ENCODE measurements around the gene LRMDA. TPM values are rescaled to one million over a fixed set of nuclear protein-coding genes. Genes with fewer than 3 reads are reported as not detected.

LRMDA gene
- total RNA-seq, 4 donors from 2014 or later, result 2.2 to 7.8 (median 4.5) TPM

- no peak for DNase-seq
- Histone ChIP-seq H3K27me3 (no peaks in the 10 kb centered on the region), H3K27ac (no peak overlapping the region), H3K36me3 (no peaks in the 10 kb centered on the region), H3K4me1 (no peaks in the 10 kb centered on the region), H3K4me3 (no peak overlapping the region), H3K9me3 (no peaks in the 10 kb centered on the region)
- in situ Hi-C loops (cut with MboI; ENCODE audit: low pct_ligation_motif_present in 1 of 4, low pct_unique_long_range_greater_than_20kb in 1 of 4, low sequenced_read_pairs in 3 of 4), result no loop called here
- WGBS, 2 donors (ENCODE audit: low coverage in 1 of 2), result 67% methylated on average over 1 of the region's 1 CpG; no CpG with 5 or more reads in 1 of the 2 donors
- intact Hi-C loops (cut with DNase I; ENCODE audit: low total_unique reads), result no loop called here
- TF ChIP-seq EP300 (IDR thresholded peaks at IDR 0.05; ENCODE audit: low read depth) (no peak), CTCF (IDR thresholded peaks at IDR 0.05) (no peak), POLR2A (IDR thresholded peaks at IDR 0.05) (no peak), POLR2AphosphoS5 (IDR thresholded peaks at IDR 0.05) (no peak)
Observed at GRCh38 chr10:75959912-75960311, 528.5 kb downstream of the LRMDA start.

GRCh38 chr10:75962395-75963061 lies 531.1 kb downstream of the LRMDA start:
- 90% methylated on average over 3 to 5 of the region's 5 CpGs for WGBS, 2 donors (ENCODE audit: low coverage in 1 of 2)
- H3K36me3 ChIP-seq, result no peaks in the 10 kb centered on the region
- in situ Hi-C loops (cut with MboI; ENCODE audit: low pct_ligation_motif_present in 1 of 4, low pct_unique_long_range_greater_than_20kb in 1 of 4, low sequenced_read_pairs in 3 of 4) (no loop called here), intact Hi-C loops (cut with DNase I; ENCODE audit: low total_unique reads) (no loop called here)
- no peaks in the 10 kb centered on the region for H3K4me1 ChIP-seq
- H3K4me3 ChIP-seq, result no peak overlapping the region
- no peak overlapping the region for H3K27ac ChIP-seq
- H3K27me3 ChIP-seq, result no peaks in the 10 kb centered on the region
- H3K9me3 ChIP-seq, result no peaks in the 10 kb centered on the region
- DNase-seq, result no peak
- TF ChIP-seq POLR2A (IDR thresholded peaks at IDR 0.05) (no peak), POLR2AphosphoS5 (IDR thresholded peaks at IDR 0.05) (no peak), EP300 (IDR thresholded peaks at IDR 0.05; ENCODE audit: low read depth) (no peak), CTCF (IDR thresholded peaks at IDR 0.05) (no peak)

GRCh38 chr10:75967491-75967890 lies 536.1 kb downstream of the LRMDA start:
- Histone ChIP-seq H3K4me3 (no peak overlapping the region), H3K9me3 (no peaks in the 10 kb centered on the region)

DNA sequence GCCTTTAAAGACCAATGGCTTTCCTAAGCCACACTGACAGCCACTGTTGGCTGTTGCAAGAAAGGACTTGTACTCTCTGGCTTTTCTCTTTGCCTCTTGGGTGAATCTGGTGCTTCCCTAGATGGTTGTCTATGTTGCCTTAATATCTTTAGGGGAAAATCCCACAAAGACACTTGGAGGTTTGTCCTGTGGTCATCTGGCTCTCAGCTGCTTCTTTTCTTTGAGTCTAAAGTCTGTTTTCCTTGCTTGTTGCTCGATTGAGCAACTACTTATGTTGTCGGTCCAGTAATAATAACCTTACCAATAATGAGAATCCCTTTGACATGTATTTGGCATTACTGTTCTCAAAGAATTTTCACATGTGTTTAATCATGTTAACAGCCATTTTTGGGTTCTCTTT lies 537.6 kb downstream of the LRMDA start:
- in situ Hi-C loops (cut with MboI; ENCODE audit: low pct_ligation_motif_present in 1 of 4, low pct_unique_long_range_greater_than_20kb in 1 of 4, low sequenced_read_pairs in 3 of 4), result no loop called here
- no peak for DNase-seq
- peaks cover 0 to 8% (median 4%) of the 10 kb centered on the region in 4 donors for H3K4me1 ChIP-seq
- 60 to 77% methylated on average over 2 of the region's 2 CpGs for WGBS, 2 donors (ENCODE audit: low coverage in 1 of 2)
- no peak for TF ChIP-seq POLR2A (IDR thresholded peaks at IDR 0.05)
- no peak for TF ChIP-seq CTCF (IDR thresholded peaks at IDR 0.05)
- TF ChIP-seq POLR2AphosphoS5 (IDR thresholded peaks at IDR 0.05), result no peak
- no peak for TF ChIP-seq EP300 (IDR thresholded peaks at IDR 0.05; ENCODE audit: low read depth)
- no peak overlapping the region for H3K27ac ChIP-seq
- H3K27me3 ChIP-seq, result no peaks in the 10 kb centered on the region
- H3K9me3 ChIP-seq, result no peaks in the 10 kb centered on the region
- H3K36me3 ChIP-seq, result no peaks in the 10 kb centered on the region
- intact Hi-C loops (cut with DNase I; ENCODE audit: low total_unique reads), result no loop called here
- H3K4me3 ChIP-seq, result no peak overlapping the region

More at GRCh38 chr10:75967491-75967890, 536.1 kb downstream of the LRMDA start:
- intact Hi-C loops (cut with DNase I; ENCODE audit: low total_unique reads) (no loop called here), in situ Hi-C loops (cut with MboI; ENCODE audit: low pct_ligation_motif_present in 1 of 4, low pct_unique_long_range_greater_than_20kb in 1 of 4, low sequenced_read_pairs in 3 of 4) (no loop called here)
- H3K27ac ChIP-seq, result no peak overlapping the region
- TF ChIP-seq CTCF (IDR thresholded peaks at IDR 0.05) (no peak), EP300 (IDR thresholded peaks at IDR 0.05; ENCODE audit: low read depth) (no peak), POLR2A (IDR thresholded peaks at IDR 0.05) (no peak), POLR2AphosphoS5 (IDR thresholded peaks at IDR 0.05) (no peak)
- no peaks in the 10 kb centered on the region for H3K27me3 ChIP-seq
- H3K4me1 ChIP-seq, result peaks cover 0 to 5% (median 2%) of the 10 kb centered on the region in 4 donors
- WGBS, 2 donors (ENCODE audit: low coverage in 1 of 2), result 87 to 90% methylated on average over 4 to 7 of the region's 7 CpGs
- no peak for DNase-seq
- H3K36me3 ChIP-seq, result no peaks in the 10 kb centered on the region

Measured in transverse colon (tissue), 4 donors.